OCI-M1 (cell line): ENCODE measurements around the gene PRKAR2A.
"Not testable (repeated sequence)": the region's sequence is repeated elsewhere in the genome, so short reads cannot be mapped to it uniquely, and the experiment has no call there.

Experiments
- DNase-seq: peaks from one replicate; lab custom pipeline; 2025; lab: John Stamatoyannopoulos, UW

Gene PRKAR2A

GRCh38 chr3:48835650-48836366 is 11.9 kb downstream of the PRKAR2A start:
- no peak for DNase-seq

DNA sequence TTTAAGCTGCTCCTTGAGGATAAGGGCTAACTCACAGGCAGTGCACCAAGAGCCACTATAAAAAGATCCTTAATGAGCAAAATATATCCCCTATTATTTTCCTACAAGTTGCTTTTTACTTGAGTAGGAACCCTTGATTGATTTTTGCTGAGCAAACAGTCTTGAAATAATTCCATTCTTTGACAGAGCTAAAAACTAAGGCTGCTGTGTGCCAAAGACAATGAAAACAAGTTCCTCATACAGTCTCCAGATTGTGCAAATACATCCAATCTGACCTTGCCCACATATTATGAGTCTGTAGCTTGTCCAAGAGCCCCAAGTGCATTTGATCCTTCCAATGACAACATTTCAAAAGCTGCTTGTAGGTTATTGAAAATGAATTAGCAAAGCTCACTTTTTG is 15.0 kb downstream of the PRKAR2A start:
- DNase-seq, result no peak

DNA sequence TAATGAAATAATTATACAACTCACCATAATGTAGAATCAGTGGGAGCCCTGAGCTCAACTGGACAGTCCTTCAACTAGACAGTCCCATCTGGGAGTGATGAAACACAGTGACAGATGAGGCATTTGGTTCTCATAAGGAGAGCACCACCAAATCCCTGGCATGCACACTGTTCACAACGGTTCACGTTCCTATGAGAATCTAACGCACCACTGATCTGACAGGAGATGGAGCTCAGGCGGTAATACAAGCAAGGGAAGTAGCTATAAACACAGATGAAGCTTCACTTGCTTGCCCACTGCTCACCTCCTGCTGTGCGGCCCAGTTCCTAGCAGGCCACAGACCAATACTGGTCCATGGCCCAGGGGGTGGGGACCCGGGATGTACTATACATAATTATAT is 17.0 kb downstream of the PRKAR2A start:
- DNase-seq, result no peak

DNA sequence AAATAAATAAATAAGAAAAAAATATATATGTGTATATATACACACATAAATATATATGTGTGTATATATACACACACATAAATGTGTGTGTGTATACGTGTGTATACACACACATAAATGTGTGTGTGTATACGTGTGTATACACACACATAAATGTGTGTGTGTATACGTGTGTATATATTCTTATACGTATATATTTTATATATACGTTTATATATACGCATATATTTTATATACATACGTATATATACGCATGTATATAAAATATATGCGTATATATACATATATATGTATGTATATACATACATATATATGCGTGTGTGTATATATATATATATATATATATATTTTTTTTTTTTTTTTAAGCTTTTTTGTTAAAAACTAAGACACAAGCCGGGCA is 18.1 kb downstream of the PRKAR2A start:
- DNase-seq, result not testable (repeated sequence)

DNA sequence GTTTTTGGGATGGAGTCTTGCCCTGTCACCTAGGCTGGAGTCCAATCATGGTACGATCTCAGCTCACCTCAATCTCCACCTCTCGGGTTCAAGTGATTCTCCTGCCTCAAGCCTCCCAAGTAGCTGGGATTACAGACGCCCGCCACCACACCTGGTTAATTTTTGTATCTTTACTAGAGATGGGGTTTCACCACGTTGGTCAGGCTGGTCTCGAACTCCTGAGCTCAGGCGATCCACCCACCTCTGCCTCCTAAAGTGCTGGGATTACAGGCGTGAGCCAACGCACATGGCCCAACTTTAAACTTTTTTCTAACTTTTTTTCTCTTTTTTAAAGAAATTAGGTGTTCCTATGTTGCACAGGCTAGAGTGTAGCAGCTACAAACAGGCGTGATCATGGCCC is 19.8 kb downstream of the PRKAR2A start:
- DNase-seq, result not testable (repeated sequence)

DNA sequence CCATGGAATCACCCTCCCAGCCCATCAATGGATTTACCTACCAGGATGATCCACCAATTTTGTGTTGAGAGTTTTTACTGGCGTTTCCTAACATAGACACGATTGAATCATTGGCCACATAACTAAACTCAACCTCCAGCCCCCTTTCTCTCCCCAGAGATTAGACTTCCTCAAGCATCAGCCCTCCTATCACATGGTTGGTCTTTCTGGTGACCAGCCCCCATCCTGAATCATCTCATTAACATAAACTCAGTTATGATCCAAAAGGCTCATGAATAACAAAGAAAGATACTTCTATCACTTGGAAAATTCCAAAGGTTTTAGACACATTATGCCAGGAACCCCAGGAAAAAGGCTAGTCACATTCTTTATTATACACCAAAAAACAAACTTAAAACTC is 21.2 kb downstream of the PRKAR2A start:
- DNase-seq, result peak; percentile 50

- no peak for DNase-seq
Measured at GRCh38 chr3:48820612-48821324, 26.9 kb downstream of the PRKAR2A start.

DNA sequence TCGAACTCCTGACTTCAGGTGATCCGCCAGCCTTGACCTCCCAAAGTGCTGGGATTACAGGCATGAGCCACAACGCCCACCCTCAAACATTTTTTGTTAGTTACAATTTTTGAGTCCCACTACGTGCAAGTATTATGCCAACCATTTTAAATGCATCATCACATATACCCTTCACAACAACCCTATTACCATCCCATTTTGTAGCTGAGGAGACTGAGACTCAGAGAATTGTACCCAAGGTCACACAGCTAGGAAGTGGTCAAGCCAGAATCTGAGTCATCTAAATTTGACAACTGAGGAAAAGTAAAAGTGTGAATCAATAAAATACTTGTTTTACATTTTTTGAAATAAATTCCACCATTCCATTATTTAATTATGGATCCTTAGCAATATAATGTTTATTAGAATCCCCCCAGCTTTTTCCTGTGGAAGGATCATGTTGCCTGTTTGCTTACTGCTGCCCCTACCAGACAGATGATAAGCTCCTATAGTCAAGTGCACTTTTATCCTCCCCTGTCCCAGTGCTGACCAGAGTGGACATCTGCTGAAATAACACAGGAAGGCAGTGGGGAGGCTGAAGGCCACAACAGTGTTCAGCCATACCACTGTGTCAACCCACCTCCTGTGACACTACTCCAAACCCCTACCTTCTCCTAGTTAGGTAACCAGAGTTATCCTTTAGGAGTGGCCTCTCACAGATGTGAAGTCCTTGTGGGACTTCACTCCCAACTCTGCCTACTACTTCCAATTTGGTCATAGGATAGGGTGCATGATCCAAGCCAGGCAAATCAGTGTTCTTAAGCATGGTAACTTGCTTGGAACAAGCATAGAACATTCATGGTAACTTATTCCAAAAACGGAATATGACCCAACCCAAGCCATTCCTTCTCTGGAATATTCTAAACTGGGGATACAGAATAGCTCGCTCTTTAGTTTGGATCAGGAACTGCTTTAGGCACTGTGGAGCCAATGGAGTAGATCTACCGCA is 28.1 kb downstream of the PRKAR2A start:
- DNase-seq, result no peak

GRCh38 chr3:48811524-48811923 is 36.1 kb downstream of the PRKAR2A start:
- no peak for DNase-seq

- no peak for DNase-seq
Measured at GRCh38 chr3:48804930-48805329, 42.7 kb downstream of the PRKAR2A start.

DNA sequence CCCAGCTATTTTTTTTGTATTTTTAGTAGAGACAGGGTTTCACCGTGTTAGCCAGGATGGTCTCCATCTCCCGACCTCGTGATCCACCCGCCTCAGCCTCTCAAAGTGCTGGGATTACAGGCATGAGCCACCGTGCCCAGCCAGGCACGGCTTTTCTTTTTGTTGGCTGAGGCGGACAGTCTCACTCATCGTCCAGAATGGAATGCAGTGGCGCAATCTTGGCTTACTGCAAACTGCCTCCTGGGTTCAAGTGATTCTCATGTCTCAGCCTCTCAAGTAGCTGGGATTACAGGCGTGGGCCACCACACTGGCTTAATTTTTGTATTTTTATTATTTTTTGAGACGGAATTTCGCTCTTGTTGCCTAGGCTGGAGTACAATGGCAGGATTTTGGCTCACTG is 46.8 kb downstream of the PRKAR2A start:
- not testable (repeated sequence) for DNase-seq

- DNase-seq, result no peak
Measured at GRCh38 chr3:48798998-48799397, 48.7 kb downstream of the PRKAR2A start.

DNA sequence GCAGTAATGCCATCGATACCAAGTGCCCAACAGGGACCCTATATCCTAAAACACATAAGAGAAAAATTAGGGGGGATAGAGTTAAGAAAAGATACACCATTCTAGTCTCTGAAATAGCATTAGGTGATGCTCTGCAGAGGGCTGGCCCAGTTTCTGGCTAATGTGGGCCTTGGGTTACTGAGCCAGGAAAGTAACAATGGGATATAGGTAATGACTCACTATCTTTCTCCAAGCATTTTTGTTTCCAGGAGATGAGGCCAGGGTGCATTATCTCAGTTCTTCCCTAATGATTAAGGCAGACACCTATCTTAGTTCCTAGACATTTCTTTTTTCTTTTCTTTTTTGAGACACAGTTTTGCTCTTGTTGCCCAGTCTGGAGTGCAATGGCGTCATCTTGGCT is 50.0 kb downstream of the PRKAR2A start:
- no peak for DNase-seq

DNA sequence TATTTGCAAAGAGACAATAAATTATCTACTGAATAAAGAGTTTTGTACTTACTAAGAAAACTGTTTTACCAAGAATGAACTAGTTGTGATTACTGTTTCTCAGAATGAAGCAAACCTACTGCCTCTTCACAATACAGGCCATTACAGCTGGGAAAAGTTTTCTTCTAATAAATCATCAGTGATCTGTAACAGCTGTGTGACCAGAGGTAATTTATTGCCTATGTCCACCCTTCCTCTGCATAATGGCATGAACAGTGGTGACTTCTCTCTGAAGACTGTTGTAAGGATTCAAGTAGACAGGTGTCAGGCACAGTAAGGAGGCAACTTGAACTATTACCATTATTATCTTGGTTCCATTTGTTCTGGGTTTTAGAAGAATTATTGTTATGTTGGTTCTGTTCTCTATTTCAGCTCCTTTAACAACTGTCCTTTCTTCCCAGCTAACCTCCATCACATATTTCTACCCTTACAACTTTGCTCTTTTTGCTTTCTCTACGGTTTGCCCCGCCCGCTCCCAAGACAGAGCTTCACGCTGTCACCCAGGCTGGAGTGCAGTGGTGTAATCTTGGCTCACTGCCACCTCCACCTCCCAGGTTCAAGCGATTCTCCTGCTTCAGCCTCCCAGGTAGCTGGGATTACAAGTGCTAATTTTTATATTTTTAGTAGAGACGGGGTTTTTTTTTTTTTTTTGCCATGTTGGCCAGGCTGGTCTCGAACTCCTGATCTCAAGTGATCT is 51.5 kb downstream of the PRKAR2A start:
- DNase-seq, result no peak

- not testable (repeated sequence) for DNase-seq
Measured at GRCh38 chr3:48793484-48793883, 54.2 kb downstream of the PRKAR2A start.

DNA sequence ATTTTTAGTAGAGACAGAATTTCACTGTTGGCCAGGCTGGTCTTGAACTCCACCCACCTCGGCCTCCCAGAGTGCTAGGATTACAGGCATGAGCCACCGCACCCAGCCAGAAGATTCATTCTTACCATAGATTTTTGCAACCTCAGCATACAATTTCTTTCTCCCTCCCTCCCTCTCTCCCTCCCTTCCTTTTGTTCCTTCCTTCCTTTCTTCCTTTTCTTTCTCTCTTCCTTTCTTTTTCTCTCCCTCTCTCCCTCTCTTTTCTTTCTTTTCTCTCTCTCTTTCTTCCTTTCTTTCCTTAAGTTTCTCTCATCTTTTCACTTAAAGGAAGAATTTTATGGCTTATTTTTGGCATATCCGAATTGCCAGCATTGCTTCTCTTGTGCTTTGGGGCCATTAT is 58.0 kb downstream of the PRKAR2A start:
- no peak for DNase-seq

GRCh38 chr3:48788544-48789162 is 59.0 kb downstream of the PRKAR2A start:
- DNase-seq, result no peak

- DNase-seq, result no peak
Measured at GRCh38 chr3:48784426-48785120, 63.1 kb downstream of the PRKAR2A start.

DNA sequence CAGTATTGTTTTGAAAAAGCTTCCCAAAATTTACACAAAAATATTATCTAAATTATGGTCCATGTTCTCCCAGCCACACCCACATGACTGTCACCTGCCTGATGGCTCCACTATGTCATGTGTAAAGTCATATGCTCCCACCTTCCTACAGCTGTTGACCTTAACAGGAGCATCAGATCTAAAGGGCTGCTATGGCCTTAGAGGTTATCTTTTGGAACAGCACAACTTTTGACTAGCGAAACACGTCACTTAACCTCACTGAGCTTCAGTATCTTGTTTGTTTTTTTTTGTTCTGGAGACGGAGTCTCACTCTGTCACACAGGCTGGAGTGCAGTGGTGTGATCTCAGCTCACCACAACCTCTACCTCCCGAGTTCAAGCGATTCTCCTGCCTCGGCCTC is 64.4 kb downstream of the PRKAR2A start:
- DNase-seq, result no peak

DNA sequence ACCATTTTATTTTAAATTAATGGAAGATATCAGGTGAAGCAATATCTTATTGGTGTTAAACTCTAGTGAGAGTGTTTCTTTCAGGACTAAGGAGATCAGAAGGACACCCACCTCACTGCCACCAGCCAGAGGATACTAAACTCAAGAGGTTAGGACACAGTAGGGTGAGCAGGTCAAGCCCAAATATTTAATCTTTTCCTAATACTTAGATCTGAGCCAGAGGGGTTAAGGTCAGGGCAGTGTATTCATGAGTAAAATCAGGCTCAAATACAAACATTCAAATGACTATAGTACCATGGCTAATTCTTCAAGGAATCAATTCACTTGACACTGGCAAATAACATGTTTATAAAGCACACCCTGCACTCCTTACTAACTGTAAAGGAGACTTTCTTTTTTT is 65.6 kb downstream of the PRKAR2A start:
- no peak for DNase-seq

DNA sequence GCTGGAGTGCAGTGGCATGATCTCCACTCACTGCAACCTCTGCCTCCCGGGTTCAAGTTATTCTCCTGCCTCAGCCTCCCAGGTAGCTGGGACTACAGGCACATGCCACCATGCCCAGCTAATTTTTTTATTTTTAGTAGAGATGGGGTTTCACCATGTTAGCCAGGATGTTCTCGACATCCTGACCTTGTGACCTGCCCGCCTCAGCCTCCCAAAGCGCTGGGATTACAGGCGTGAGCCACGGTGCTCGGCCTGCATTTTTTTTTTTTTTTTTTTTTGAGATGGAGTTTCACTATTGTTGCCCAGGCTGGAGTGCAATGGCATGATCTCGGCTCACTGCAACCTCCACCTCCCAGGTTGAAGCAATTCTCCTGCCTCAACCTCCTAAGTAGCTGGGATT is 69.1 kb downstream of the PRKAR2A start:
- not testable (repeated sequence) for DNase-seq
